ENCODE measurements around the gene PCDH9. TPM values are rescaled to one million over a fixed set of nuclear protein-coding genes. Genes with fewer than 3 reads are reported as not detected.

Gene PCDH9
- polyA plus RNA-seq, 3 donors: 0.03 TPM; not detected in 1

DNA sequence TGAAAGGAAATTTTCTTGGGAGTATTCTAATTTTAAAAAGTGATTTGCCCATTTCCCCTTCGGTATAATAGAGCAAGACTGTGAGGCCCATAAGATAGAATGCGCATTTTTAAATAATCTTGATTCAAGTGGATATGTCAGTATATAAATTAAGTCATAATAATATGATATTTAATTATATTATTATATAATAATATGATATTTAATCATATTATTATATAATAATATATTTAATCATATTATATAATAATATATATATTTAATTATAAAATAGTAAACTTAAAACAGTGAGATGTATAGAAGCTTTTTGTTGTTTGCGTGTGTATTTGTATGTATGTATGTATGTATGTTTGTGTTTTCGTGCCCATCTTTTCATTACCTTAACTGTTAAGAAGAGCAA lies 682.5 kb downstream of the PCDH9 start:
- H3K36me3 Mint-ChIP-seq: no peaks in the 10 kb centered on the region

GRCh38 chr13:66546534-66547379 lies 683.4 kb downstream of the PCDH9 start:
- no peaks in the 10 kb centered on the region for H3K27me3 ChIP-seq (ENCODE audit: control insufficient read depth in 2 of 2, insufficient read depth in 2 of 2, low read length in 2 of 2)
- Mint-ChIP-seq H3K27ac (no peak overlapping the region), H3K27me3 (ENCODE audit: low read depth in 3 of 3) (no peaks in the 10 kb centered on the region), H3K9me3 (peaks cover 0 to 5% (median 0%) of the 10 kb centered on the region in 7 donors), H3K4me3 (no peak overlapping the region), H3K4me1 (no peaks in the 10 kb centered on the region), H3K36me3 (no peaks in the 10 kb centered on the region)
- H3K79me2 ChIP-seq (ENCODE audit: insufficient read depth, low read length): no peaks in the 10 kb centered on the region
- no peaks in the 10 kb centered on the region for H3K36me3 ChIP-seq (replicated peaks in 1 of 2; ENCODE audit: control insufficient read depth in 1 of 2, insufficient read depth in 2 of 2, low read length in 2 of 2)
- H3K4me2 ChIP-seq (replicated peaks; ENCODE audit: extremely low read depth, low read length, poor library complexity, severe bottlenecking): no peak overlapping the region
- no peak overlapping the region for H2AFZ ChIP-seq (ENCODE audit: insufficient read depth, low read depth, low read length, poor library complexity, severe bottlenecking)
- H3K4me1 ChIP-seq (ENCODE audit: control insufficient read depth in 1 of 2, insufficient read depth in 2 of 2, low read length in 2 of 2): no peaks in the 10 kb centered on the region
- no peaks in the 10 kb centered on the region for H4K20me1 ChIP-seq (ENCODE audit: insufficient read depth, low read length)
- TF ChIP-seq CTCF (IDR thresholded peaks at IDR 0.05): no peak
- no peak overlapping the region for H3K27ac ChIP-seq (ENCODE audit: low read depth in 1 of 2, low read length in 2 of 2)
- intact Hi-C loops (cut with micrococcal nuclease): no loop called here
- no peak for DNase-seq
- H3K9me3 ChIP-seq (replicated peaks in 1 of 2; ENCODE audit: control insufficient read depth in 1 of 2, insufficient read depth in 1 of 2, low read length in 2 of 2): no peaks in the 10 kb centered on the region
- no CpG with 5 or more reads among the region's 2 CpGs for WGBS (ENCODE audit: insufficient coverage)
- no peak overlapping the region for H3K9ac ChIP-seq (ENCODE audit: insufficient read depth, low read length, poor library complexity, severe bottlenecking)
- H3K4me3 ChIP-seq (replicated peaks in 1 of 3; ENCODE audit: low read depth in 2 of 3, low read length in 3 of 3): no peak overlapping the region

More for the DNA sequence above, 682.5 kb downstream of the PCDH9 start:
- peaks cover 0 to 5% (median 1%) of the 10 kb centered on the region in 7 donors for H3K9me3 Mint-ChIP-seq
- Histone ChIP-seq H3K9me3 (replicated peaks in 1 of 2; ENCODE audit: control insufficient read depth in 1 of 2, insufficient read depth in 1 of 2, low read length in 2 of 2) (no peaks in the 10 kb centered on the region), H3K27ac (ENCODE audit: low read depth in 1 of 2, low read length in 2 of 2) (no peak overlapping the region), H3K4me3 (replicated peaks in 1 of 3; ENCODE audit: low read depth in 2 of 3, low read length in 3 of 3) (no peak overlapping the region), H3K9ac (ENCODE audit: insufficient read depth, low read length, poor library complexity, severe bottlenecking) (no peak overlapping the region), H3K27me3 (ENCODE audit: control insufficient read depth in 2 of 2, insufficient read depth in 2 of 2, low read length in 2 of 2) (no peaks in the 10 kb centered on the region), H3K79me2 (ENCODE audit: insufficient read depth, low read length) (no peaks in the 10 kb centered on the region), H2AFZ (ENCODE audit: insufficient read depth, low read depth, low read length, poor library complexity, severe bottlenecking) (no peak overlapping the region), H3K36me3 (replicated peaks in 1 of 2; ENCODE audit: control insufficient read depth in 1 of 2, insufficient read depth in 2 of 2, low read length in 2 of 2) (no peaks in the 10 kb centered on the region), H4K20me1 (ENCODE audit: insufficient read depth, low read length) (no peaks in the 10 kb centered on the region), H3K4me1 (ENCODE audit: control insufficient read depth in 1 of 2, insufficient read depth in 2 of 2, low read length in 2 of 2) (no peaks in the 10 kb centered on the region), H3K4me2 (replicated peaks; ENCODE audit: extremely low read depth, low read length, poor library complexity, severe bottlenecking) (no peak overlapping the region)
- no peak overlapping the region for H3K4me3 Mint-ChIP-seq
- no peaks in the 10 kb centered on the region for H3K4me1 Mint-ChIP-seq
- intact Hi-C loops (cut with micrococcal nuclease): no loop called here
- no peak overlapping the region for H3K27ac Mint-ChIP-seq
- WGBS (ENCODE audit: insufficient coverage): no CpG with 5 or more reads among the region's 4 CpGs
- no peak for TF ChIP-seq CTCF (IDR thresholded peaks at IDR 0.05)
- H3K27me3 Mint-ChIP-seq (ENCODE audit: low read depth in 3 of 3): no peaks in the 10 kb centered on the region
- DNase-seq: no peak
